Caco-2 (cell line): ENCODE results near the gene DDOST. TPM values are rescaled to one million over a fixed set of nuclear protein-coding genes. Genes with fewer than 3 reads are reported as not detected.

Experiments
- BruUV-seq: library from RNA; stranded (reverse); fragments of 400-500 nt; replicated peaks from 2 replicates; lab custom pipeline; 2021; lab: Mats Ljungman, UMichigan
- CTCF ChIA-PET: fragments of 300-600 bp; sonication (Branson Sonifier 250); formaldehyde crosslinking; loops from one replicate; lab custom pipeline; 2022; ENCODE audit warnings: antibody characterized with exemption; lab: Charles Lee
- POLR2A ChIA-PET: fragments of 300-600 bp; sonication (Branson Sonifier 250); formaldehyde crosslinking; loops from one replicate; lab custom pipeline; 2022; ENCODE audit warnings: antibody characterized with exemption; lab: Charles Lee
- DNase-seq, 2 experiments: peaks; one replicate each; pipeline versions ENCODE4 v3.0.0 to v3.0.0-alpha.2; 2020 to 2022
- H3K27me3 ChIP-seq: replicated peaks from 2 replicates; pipeline ENCODE4 v1.6.0; 2011; ENCODE audit warnings: low read length; ENCODE audit not compliant: control insufficient read depth, insufficient read depth
- H3K36me3 ChIP-seq: 2 replicates; pipeline ENCODE4 v1.5.1; 2011; ENCODE audit warnings: low read length; ENCODE audit not compliant: control insufficient read depth, insufficient read depth
- H3K4me1 ChIP-seq: fragments of 250-450 bp; sonication (Bioruptor Pico); 2 replicates; pipeline ENCODE4 v1.5.1; 2020; ENCODE audit warnings: mild to moderate bottlenecking
- H3K4me3 ChIP-seq: 2 replicates; pipeline ENCODE4 v1.5.1; 2011; ENCODE audit warnings: low read depth, mild to moderate bottlenecking, control low read depth, low read length
- H3K9me3 ChIP-seq: fragments of 250-450 bp; sonication (Bioruptor Pico); 2 replicates; pipeline ENCODE4 v1.5.1; 2020; ENCODE audit warnings: mild to moderate bottlenecking, moderate library complexity
- H3K27ac Mint-ChIP-seq: one replicate; pipeline ENCODE4 v1.8.0; 2022; ENCODE audit warnings: mixed read lengths; ENCODE audit not compliant: unreplicated experiment
- H3K27me3 Mint-ChIP-seq: one replicate; pipeline ENCODE4 v1.8.0; 2022; ENCODE audit warnings: mixed read lengths; ENCODE audit not compliant: insufficient read depth, unreplicated experiment
- H3K36me3 Mint-ChIP-seq: one replicate; pipeline ENCODE4 v1.8.0; 2022; ENCODE audit warnings: mild to moderate bottlenecking, mixed read lengths; ENCODE audit not compliant: insufficient read depth, unreplicated experiment
- H3K4me1 Mint-ChIP-seq: one replicate; pipeline ENCODE4 v1.8.0; 2022; ENCODE audit warnings: low read depth, mixed read lengths; ENCODE audit not compliant: unreplicated experiment
- H3K4me3 Mint-ChIP-seq: one replicate; pipeline ENCODE4 v1.8.0; 2022; ENCODE audit warnings: mild to moderate bottlenecking, moderate library complexity, mixed read lengths; ENCODE audit not compliant: unreplicated experiment
- H3K9me3 Mint-ChIP-seq: one replicate; pipeline ENCODE4 v1.8.0; 2022; ENCODE audit warnings: mixed read lengths; ENCODE audit not compliant: unreplicated experiment
- intact Hi-C: fragments of 100-400 bp; cut with micrococcal nuclease; formaldehyde crosslinking; loops from one replicate; pipeline ENCODE4 v1.10.0; 2022; ENCODE audit not compliant: unreplicated experiment
- total RNA-seq: library from RNA; stranded (reverse); gene quantifications from 2 replicates; pipeline ENCODE4 v1.2.3, GENCODE V29; 2022
- TF ChIP-seq, protein P1 (sequence below), 2 experiments: fragments of 200-600 bp in 1 of 2; IDR thresholded peaks; 1 replicate in 1 of 2; 2 replicates in 1 of 2; pipeline versions ENCODE4 v1.5.1 to v1.8.0; 2011 to 2022; ENCODE audit warnings: antibody characterized with exemption in 1 of 2, control low read depth in 1 of 2, inconsistent platforms in 1 of 2, low read depth in 1 of 2, low read length in 1 of 2, mild to moderate bottlenecking in 1 of 2, moderate library complexity in 1 of 2; ENCODE audit not compliant: insufficient read depth in 1 of 2, severe bottlenecking in 1 of 2, unreplicated experiment in 1 of 2

The DDOST gene
- total RNA-seq, 1 experiment from 2014 or later: 339 TPM

- CTCF ChIA-PET: interaction anchor here (0.5 to 3.8 kb wide), 12 partner anchors 12 to 111 kb away, joined by 3 to 41 read pairs (median 5); partner anchors contain the start of genes CDA and DDOST
- Mint-ChIP-seq H3K4me3 (peak overlapping the region; percentile 83), H3K4me1 (peaks cover 9% of the 10 kb centered on the region), H3K9me3 (no peaks in the 10 kb centered on the region), H3K27me3 (no peaks in the 10 kb centered on the region), H3K27ac (no peak overlapping the region), H3K36me3 (no peaks in the 10 kb centered on the region)
- H3K9me3 ChIP-seq: no peaks in the 10 kb centered on the region
- TF ChIP-seq, protein P1, sequence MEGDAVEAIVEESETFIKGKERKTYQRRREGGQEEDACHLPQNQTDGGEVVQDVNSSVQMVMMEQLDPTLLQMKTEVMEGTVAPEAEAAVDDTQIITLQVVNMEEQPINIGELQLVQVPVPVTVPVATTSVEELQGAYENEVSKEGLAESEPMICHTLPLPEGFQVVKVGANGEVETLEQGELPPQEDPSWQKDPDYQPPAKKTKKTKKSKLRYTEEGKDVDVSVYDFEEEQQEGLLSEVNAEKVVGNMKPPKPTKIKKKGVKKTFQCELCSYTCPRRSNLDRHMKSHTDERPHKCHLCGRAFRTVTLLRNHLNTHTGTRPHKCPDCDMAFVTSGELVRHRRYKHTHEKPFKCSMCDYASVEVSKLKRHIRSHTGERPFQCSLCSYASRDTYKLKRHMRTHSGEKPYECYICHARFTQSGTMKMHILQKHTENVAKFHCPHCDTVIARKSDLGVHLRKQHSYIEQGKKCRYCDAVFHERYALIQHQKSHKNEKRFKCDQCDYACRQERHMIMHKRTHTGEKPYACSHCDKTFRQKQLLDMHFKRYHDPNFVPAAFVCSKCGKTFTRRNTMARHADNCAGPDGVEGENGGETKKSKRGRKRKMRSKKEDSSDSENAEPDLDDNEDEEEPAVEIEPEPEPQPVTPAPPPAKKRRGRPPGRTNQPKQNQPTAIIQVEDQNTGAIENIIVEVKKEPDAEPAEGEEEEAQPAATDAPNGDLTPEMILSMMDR (IDR thresholded peaks at IDR 0.05; ENCODE audit: insufficient read depth in 1 of 2, low read depth in 1 of 2, low read length in 1 of 2, severe bottlenecking in 1 of 2, unreplicated experiment in 1 of 2): no peak
- peaks cover 20% of the 10 kb centered on the region for H3K4me1 ChIP-seq
- intact Hi-C loops: loop anchor here (1.0 to 5.0 kb wide), 2 partner anchors 97 to 112 kb away; no protein-coding TSS in a partner anchor
- DNase-seq: no peak
- no peaks in the 10 kb centered on the region for H3K27me3 ChIP-seq
- TSS peak; percentile 70 for BruUV-seq
- no peaks in the 10 kb centered on the region for H3K36me3 ChIP-seq
- H3K4me3 ChIP-seq: peak overlapping the region; percentile 72
- POLR2A ChIA-PET: interaction anchor here (0.6 kb wide), 1 partner anchor 44 kb away, joined by 3 read pairs; no protein-coding TSS in a partner anchor
Observed at GRCh38 chr1:20634065-20634593, 27.0 kb downstream of the DDOST start.

- no TSS peak for BruUV-seq
- Histone ChIP-seq H3K36me3 (no peaks in the 10 kb centered on the region), H3K9me3 (no peaks in the 10 kb centered on the region), H3K4me1 (peaks cover 20% of the 10 kb centered on the region), H3K27me3 (no peaks in the 10 kb centered on the region), H3K4me3 (peak within 1 kb of the TSS; percentile 72)
- Mint-ChIP-seq H3K27ac (peak within 1 kb of the TSS; percentile 56), H3K4me1 (peaks cover 9% of the 10 kb centered on the region), H3K36me3 (no peaks in the 10 kb centered on the region), H3K27me3 (no peaks in the 10 kb centered on the region), H3K4me3 (peak within 1 kb of the TSS; percentile 83), H3K9me3 (no peaks in the 10 kb centered on the region)
- TF ChIP-seq, protein P1 (IDR thresholded peaks at IDR 0.05; ENCODE audit: insufficient read depth in 1 of 2, low read depth in 1 of 2, low read length in 1 of 2, severe bottlenecking in 1 of 2, unreplicated experiment in 1 of 2): peak; percentile 85 to 93
- CTCF ChIA-PET: interaction anchor here (0.5 to 3.8 kb wide), 13 partner anchors 13 to 110 kb away, joined by 3 to 41 read pairs (median 5); partner anchors contain the start of genes CDA and DDOST
- DNase-seq: peak; percentile 83 to 92
- POLR2A ChIA-PET: interaction anchor here (0.5 to 0.6 kb wide), 2 partner anchors 43 to 169 kb away, joined by 3 to 5 read pairs; no protein-coding TSS in a partner anchor
- intact Hi-C loops: loop anchor here (1.0 to 5.0 kb wide), 3 partner anchors 59 to 111 kb away; no protein-coding TSS in a partner anchor
Observed at GRCh38 chr1:20633190-20634064, 27.7 kb downstream of the DDOST start, which contains the start of gene PINK1. Gene PINK1 (plus strand): TSS chr1:20633458. CDS start chr1:20633549, 91 bp downstream.

DNA sequence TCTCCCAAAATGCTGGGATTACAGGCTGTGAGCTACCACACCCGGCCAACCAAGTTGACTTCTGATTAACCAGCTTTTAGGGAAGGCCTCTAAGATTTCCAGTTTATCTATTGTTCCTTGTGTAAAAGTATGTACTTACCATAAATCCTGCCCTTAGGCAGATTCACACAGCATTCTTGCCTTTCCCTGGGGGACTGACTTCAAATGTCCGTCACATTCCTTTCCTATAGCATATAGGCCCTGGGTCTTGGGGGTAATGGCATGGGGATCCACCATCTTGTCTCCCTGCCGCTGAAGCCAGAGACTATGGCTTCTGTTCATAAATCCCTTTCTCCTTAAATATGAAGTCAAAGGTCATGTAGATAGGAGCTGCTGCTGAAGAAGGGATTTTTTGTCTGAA, 28.8 kb downstream of the DDOST start:
- Mint-ChIP-seq H3K27ac (peak overlapping the region; percentile 56), H3K27me3 (no peaks in the 10 kb centered on the region), H3K4me3 (peak overlapping the region; percentile 83), H3K36me3 (no peaks in the 10 kb centered on the region), H3K9me3 (no peaks in the 10 kb centered on the region), H3K4me1 (peaks cover 9% of the 10 kb centered on the region)
- no peaks in the 10 kb centered on the region for H3K36me3 ChIP-seq
- TF ChIP-seq, protein P1 (IDR thresholded peaks at IDR 0.05; ENCODE audit: insufficient read depth in 1 of 2, low read depth in 1 of 2, low read length in 1 of 2, severe bottlenecking in 1 of 2, unreplicated experiment in 1 of 2): no peak
- peaks cover 20% of the 10 kb centered on the region for H3K4me1 ChIP-seq
- intact Hi-C loops: loop anchor here (2.0 to 5.0 kb wide), 2 partner anchors 58 to 95 kb away; no protein-coding TSS in a partner anchor
- H3K27me3 ChIP-seq: no peaks in the 10 kb centered on the region
- no TSS peak for BruUV-seq
- no peaks in the 10 kb centered on the region for H3K9me3 ChIP-seq
- CTCF ChIA-PET: interaction anchor here (0.7 to 3.8 kb wide), 2 partner anchors 58 to 94 kb away, joined by 3 to 41 read pairs; no protein-coding TSS in a partner anchor
- DNase-seq: peak; percentile 47 to 71
- no peak overlapping the region for H3K4me3 ChIP-seq
- POLR2A ChIA-PET: interaction anchor here (0.6 kb wide), 1 partner anchor 486 kb away, joined by 6 read pairs; no protein-coding TSS in a partner anchor
